IMR-90 (cell line): ENCODE measurements around the gene EFCAB8. TPM values are rescaled to one million over a fixed set of nuclear protein-coding genes. Genes with fewer than 3 reads are reported as not detected.

Experiments
- ATAC-seq: fragments of 200-7000 bp; cut with Tn5 transposase; 2 replicates; pipeline ENCODE4 v1.9.1; 2020; ENCODE audit warnings: low read depth, mild to moderate bottlenecking, moderate library complexity
- BruUV-seq: library from RNA; stranded (reverse); fragments of 400-500 nt; replicated peaks from 2 replicates; lab custom pipeline; 2021; lab: Mats Ljungman, UMichigan
- CTCF ChIA-PET: fragments of 300-600 bp; formaldehyde crosslinking; extraction: SDS; loops from one replicate; lab custom pipeline; 2021; ENCODE audit warnings: antibody characterized with exemption; lab: Yijun Ruan, JAX
- POLR2A ChIA-PET: fragments of 300-600 bp; sonication (Branson Sonifier 250); formaldehyde crosslinking; loops from one replicate; lab custom pipeline; 2022; ENCODE audit warnings: antibody characterized with exemption; ENCODE audit not compliant: unreplicated experiment; lab: Charles Lee
- DNase-seq: peaks from one replicate; pipeline ENCODE4 v3.0.0; 2013
- H2AFZ ChIP-seq: replicated peaks from 2 replicates; pipeline ENCODE3; 2013; ENCODE audit warnings: low read length, mild to moderate bottlenecking; ENCODE audit not compliant: poor library complexity
- H2AK5ac ChIP-seq: 2 replicates; pipeline ENCODE4 v1.6.1; 2013; ENCODE audit warnings: low read depth, low read length, inconsistent platforms
- H2AK9ac ChIP-seq: replicated peaks from 2 replicates; pipeline ENCODE3; 2013; ENCODE audit warnings: mild to moderate bottlenecking, low read depth, low read length, moderate library complexity; ENCODE audit not compliant: poor library complexity
- H2BK120ac ChIP-seq: 2 replicates; pipeline ENCODE4 v1.6.1; 2013; ENCODE audit warnings: low read depth, low read length, inconsistent platforms
- H2BK15ac ChIP-seq: 3 replicates; pipeline ENCODE4 v1.6.1; 2013; ENCODE audit warnings: low read depth, low read length, inconsistent platforms
- H2BK20ac ChIP-seq: 2 replicates; pipeline ENCODE4 v1.6.1; 2013; ENCODE audit warnings: low read depth, mild to moderate bottlenecking, inconsistent platforms, low read length, moderate library complexity
- H2BK5ac ChIP-seq: 2 replicates; pipeline ENCODE4 v1.6.1; 2013; ENCODE audit warnings: mild to moderate bottlenecking, low read depth, low read length, inconsistent platforms; ENCODE audit not compliant: poor library complexity, severe bottlenecking
- H3K14ac ChIP-seq: replicated peaks from 2 replicates; pipeline ENCODE4 v1.6.1; 2013; ENCODE audit warnings: low read depth, low read length, inconsistent platforms
- H3K18ac ChIP-seq: 2 replicates; pipeline ENCODE4 v1.6.1; 2013; ENCODE audit warnings: low read depth, low read length, control low read depth
- H3K23ac ChIP-seq: 2 replicates; pipeline ENCODE4 v1.6.1; 2013; ENCODE audit warnings: low read depth, low read length, inconsistent platforms
- H3K27ac ChIP-seq: 2 replicates; pipeline ENCODE4 v1.5.1; 2013; ENCODE audit warnings: mild to moderate bottlenecking, control low read depth, low read length; ENCODE audit not compliant: insufficient read depth
- H3K27me3 ChIP-seq: 2 replicates; pipeline ENCODE4 v1.6.1; 2013; ENCODE audit warnings: low read length; ENCODE audit not compliant: control insufficient read depth, insufficient read depth
- H3K36me3 ChIP-seq: 2 replicates; pipeline ENCODE4 v1.6.1; 2013; ENCODE audit warnings: low read length, mixed read lengths; ENCODE audit not compliant: control insufficient read depth, insufficient read depth
- H3K4ac ChIP-seq: 2 replicates; pipeline ENCODE4 v1.6.1; 2013; ENCODE audit warnings: low read depth, low read length, inconsistent platforms
- H3K4me1 ChIP-seq: 2 replicates; pipeline ENCODE4 v1.6.1; 2013; ENCODE audit warnings: low read length, mixed read lengths; ENCODE audit not compliant: control insufficient read depth, insufficient read depth
- H3K4me2 ChIP-seq: 2 replicates; pipeline ENCODE4 v1.6.1; 2013; ENCODE audit warnings: low read depth, mild to moderate bottlenecking, control low read depth, low read length, moderate library complexity
- H3K4me3 ChIP-seq: 2 replicates; pipeline ENCODE4 v1.5.1; 2013; ENCODE audit warnings: low read depth, mild to moderate bottlenecking, control low read depth, low read length, moderate library complexity; ENCODE audit not compliant: insufficient read depth
- H3K56ac ChIP-seq: 2 replicates; pipeline ENCODE4 v1.6.1; 2013; ENCODE audit warnings: low read length, inconsistent platforms; ENCODE audit not compliant: insufficient read depth; ENCODE audit errors: extremely low read depth
- H3K79me1 ChIP-seq, 2 experiments: 2 replicates each; pipeline ENCODE4 v1.6.1; 2013; ENCODE audit warnings: low read length in 2 of 2, inconsistent platforms in 1 of 2, low read depth in 1 of 2
- H3K9ac ChIP-seq: 2 replicates; pipeline ENCODE4 v1.6.1; 2013; ENCODE audit warnings: low read depth, low read length, control low read depth
- H3K9me1 ChIP-seq: 2 replicates; pipeline ENCODE4 v1.6.1; 2013; ENCODE audit warnings: low read length, inconsistent platforms; ENCODE audit not compliant: insufficient read depth
- H3K9me3 ChIP-seq: 2 replicates; pipeline ENCODE4 v1.6.1; 2013; ENCODE audit warnings: low read length; ENCODE audit not compliant: control insufficient read depth, insufficient read depth
- H4K20me1 ChIP-seq: 2 replicates; pipeline ENCODE4 v1.6.1; 2013; ENCODE audit warnings: low read length, inconsistent platforms; ENCODE audit not compliant: insufficient read depth
- H4K5ac ChIP-seq: 2 replicates; pipeline ENCODE4 v1.6.1; 2013; ENCODE audit warnings: mild to moderate bottlenecking, low read depth, low read length, control low read depth
- H4K8ac ChIP-seq, 2 experiments: 2 replicates each; pipeline ENCODE4 v1.6.1; 2013; ENCODE audit warnings: low read depth in 2 of 2, low read length in 2 of 2, control low read depth in 1 of 2, inconsistent platforms in 1 of 2
- H4K91ac ChIP-seq: 2 replicates; pipeline ENCODE4 v1.6.1; 2013; ENCODE audit warnings: low read depth, low read length, inconsistent platforms; ENCODE audit not compliant: insufficient read depth
- CEBPB ChIP-seq: IDR thresholded peaks from 2 replicates; pipeline ENCODE4 v1.6.1; 2012; ENCODE audit warnings: low read depth, low read length, improper control_type of control experiment
- CHD1 ChIP-seq: IDR thresholded peaks from 2 replicates; pipeline ENCODE4 v1.6.1; 2012; ENCODE audit warnings: low read depth, low read length, improper control_type of control experiment
- MAFK ChIP-seq: IDR thresholded peaks from 2 replicates; pipeline ENCODE4 v1.6.1; 2012; ENCODE audit warnings: low read depth, low read length, improper control_type of control experiment
- NFE2L2 ChIP-seq: fragments of 150-350 bp; IDR thresholded peaks from 2 replicates; pipeline ENCODE4 v1.6.1; 2016; ENCODE audit warnings: low read depth, mild to moderate bottlenecking, low read length
- RCOR1 ChIP-seq: IDR thresholded peaks from 2 replicates; pipeline ENCODE4 v1.6.1; 2012; ENCODE audit warnings: mild to moderate bottlenecking, low read length, improper control_type of control experiment; ENCODE audit not compliant: insufficient replicate concordance
- RFX5 ChIP-seq: IDR thresholded peaks from 2 replicates; pipeline ENCODE4 v1.8.0; 2012; ENCODE audit warnings: low read depth, mild to moderate bottlenecking, low read length, moderate library complexity
- SMC3 ChIP-seq: fragments of 150-350 bp; IDR thresholded peaks from 2 replicates; pipeline ENCODE4 v1.6.1; 2016; ENCODE audit warnings: low read depth, mild to moderate bottlenecking, antibody characterized with exemption, low read length, moderate library complexity
- WGBS, 2 experiments: methylation state at CpG; one replicate each; pipeline versions ENCODE4 v1.1.5 to v1.1.7; 2013; ENCODE audit warnings: missing lambda C conversion rate in 2 of 2; ENCODE audit not compliant: insufficient read length in 1 of 2; ENCODE audit errors: extremely low coverage in 2 of 2; 5-methylcytosine and 5-hydroxymethylcytosine counted together
- dilution Hi-C: fragments of 300-500 bp; cut with HindIII; formaldehyde crosslinking; loops from one replicate; pipeline ENCODE4 v1.14.3; 2018; ENCODE audit warnings: low sequenced_read_pairs; ENCODE audit not compliant: unreplicated experiment
- in situ Hi-C: fragments of 300-500 bp; cut with MboI; formaldehyde crosslinking; loops from 3 replicates; pipeline ENCODE4 v1.14.3; 2019; ENCODE audit warnings: low sequenced_read_pairs, inconsistent platforms, mixed read lengths
- intact Hi-C: fragments of 100-400 bp; cut with micrococcal nuclease; formaldehyde crosslinking; loops from 2 replicates; pipeline ENCODE4 v1.10.0; 2022
- polyA plus RNA-seq, 3 experiments: library from polyadenylated mRNA; depleted of rRNA; stranded (reverse); fragments of >200 nt; gene quantifications; 2 replicates each; pipeline ENCODE4 v1.2.3, GENCODE V29; 2012; ENCODE audit warnings: low replicate concordance in 1 of 3
- total RNA-seq: library from RNA; depleted of rRNA; stranded (reverse); fragments of >200 nt; gene quantifications from 2 replicates; pipeline ENCODE4 v1.2.3, GENCODE V29; 2012

The EFCAB8 gene
- total and polyA plus RNA-seq, 2 of the 4 experiments (the other 2 are of a cell fraction): not detected

GRCh38 chr20:32908334-32909292 is 49.9 kb downstream of the EFCAB8 start:
- Histone ChIP-seq H3K4me1 (no peaks in the 10 kb centered on the region), H4K5ac (no peak overlapping the region), H3K18ac (no peak overlapping the region), H2AK9ac (no peak overlapping the region), H2BK120ac (no peak overlapping the region), H2BK20ac (no peak overlapping the region), H4K20me1 (no peaks in the 10 kb centered on the region), H3K56ac (no peak overlapping the region), H3K9ac (no peak overlapping the region), H3K23ac (no peak overlapping the region), H3K27me3 (peaks cover 9% of the 10 kb centered on the region; the same call in 1 of the 2 replicates), H3K4me3 (no peak overlapping the region), H3K79me1 (no peaks in the 10 kb centered on the region), H3K14ac (no peak overlapping the region), H3K27ac (no peak overlapping the region), H3K36me3 (no peaks in the 10 kb centered on the region), H3K4me2 (no peak overlapping the region), H2AFZ (no peak overlapping the region), H3K9me1 (no peaks in the 10 kb centered on the region), H2BK5ac (no peak overlapping the region), H2BK15ac (no peak overlapping the region), H3K4ac (no peak overlapping the region), H2AK5ac (no peak overlapping the region), H3K9me3 (no peaks in the 10 kb centered on the region), H4K8ac (no peak overlapping the region), H4K91ac (no peak overlapping the region)
- dilution Hi-C loops: no loop called here
- BruUV-seq: no TSS peak
- DNase-seq: no peak
- CTCF ChIA-PET: interaction anchor here (0.6 kb wide), 1 partner anchor 13 kb away, joined by 4 read pairs; no protein-coding TSS in a partner anchor
- ATAC-seq: no peak
- in situ Hi-C loops: no loop called here
- intact Hi-C loops: no loop called here
- no peak for TF ChIP-seq MAFK
- no peak for TF ChIP-seq CHD1
- TF ChIP-seq RCOR1: no peak
- TF ChIP-seq CEBPB: no peak
- no peak for TF ChIP-seq RFX5
- TF ChIP-seq NFE2L2: no peak
- TF ChIP-seq SMC3: no peak
- WGBS, 2 experiments: 54% methylated on average over 5 of the region's 19 CpGs; no CpG with 5 or more reads in 1 of the 2 experiments
- POLR2A ChIA-PET: no interaction called here
